NCI-H1105 treated with DMSO at 0.1 percent for 48 hours (cell line): Measurements from ENCODE around the gene CHTF8.
"Not testable (repeated sequence)": the region's sequence is repeated elsewhere in the genome, so short reads cannot be mapped to it uniquely, and the experiment has no call there.

Source experiments
- DNase-seq: peaks from one replicate; lab custom pipeline; 2025; lab: John Stamatoyannopoulos, UW

Gene CHTF8

DNA sequence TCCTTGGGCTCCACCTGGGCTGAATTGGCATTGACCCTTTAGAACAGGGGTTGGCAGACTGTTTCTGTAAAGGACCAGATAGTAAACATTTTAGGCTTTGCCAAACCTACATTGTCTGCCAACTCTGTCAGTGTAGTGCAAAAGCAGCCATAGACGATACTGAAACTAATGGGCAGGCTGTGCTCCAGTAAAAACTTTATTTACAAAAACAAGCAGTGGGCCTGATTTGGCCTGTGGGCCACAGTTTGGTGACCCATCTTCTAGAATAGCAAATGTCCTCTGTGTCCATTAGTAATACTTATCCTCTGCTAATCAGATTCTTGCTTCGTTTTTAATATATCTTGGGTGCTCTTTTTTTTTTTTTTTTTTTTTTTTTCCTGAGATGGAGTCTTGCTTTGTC lies 6.2 kb upstream of the CHTF8 start:
- no peak for DNase-seq

DNA sequence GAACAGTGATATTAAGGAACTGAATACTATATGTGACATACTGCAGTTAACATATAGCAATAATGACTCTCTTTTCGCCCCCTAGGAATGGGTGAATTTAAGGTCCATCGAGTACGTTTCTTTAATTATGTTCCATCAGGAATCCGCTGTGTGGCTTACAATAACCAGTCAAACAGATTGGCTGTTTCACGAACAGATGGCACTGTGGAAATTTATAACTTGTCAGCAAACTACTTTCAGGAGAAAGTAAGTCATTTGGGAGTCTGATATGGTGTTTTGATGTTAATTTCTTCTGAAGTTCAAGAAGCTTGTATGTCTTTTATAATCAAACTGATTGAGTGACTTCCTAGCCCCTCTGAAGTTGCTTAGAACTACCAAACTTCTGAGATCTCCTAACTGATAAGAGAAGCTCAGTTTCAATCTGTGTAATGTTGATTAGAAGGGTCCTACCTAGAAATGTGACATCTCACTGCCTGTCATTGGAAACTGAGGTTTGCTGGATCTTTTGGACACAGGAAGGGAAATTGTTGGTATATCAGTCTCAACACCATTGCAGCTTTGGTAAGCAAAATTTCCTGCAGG lies 1.1 kb upstream of the CHTF8 start:
- DNase-seq = no peak

DNA sequence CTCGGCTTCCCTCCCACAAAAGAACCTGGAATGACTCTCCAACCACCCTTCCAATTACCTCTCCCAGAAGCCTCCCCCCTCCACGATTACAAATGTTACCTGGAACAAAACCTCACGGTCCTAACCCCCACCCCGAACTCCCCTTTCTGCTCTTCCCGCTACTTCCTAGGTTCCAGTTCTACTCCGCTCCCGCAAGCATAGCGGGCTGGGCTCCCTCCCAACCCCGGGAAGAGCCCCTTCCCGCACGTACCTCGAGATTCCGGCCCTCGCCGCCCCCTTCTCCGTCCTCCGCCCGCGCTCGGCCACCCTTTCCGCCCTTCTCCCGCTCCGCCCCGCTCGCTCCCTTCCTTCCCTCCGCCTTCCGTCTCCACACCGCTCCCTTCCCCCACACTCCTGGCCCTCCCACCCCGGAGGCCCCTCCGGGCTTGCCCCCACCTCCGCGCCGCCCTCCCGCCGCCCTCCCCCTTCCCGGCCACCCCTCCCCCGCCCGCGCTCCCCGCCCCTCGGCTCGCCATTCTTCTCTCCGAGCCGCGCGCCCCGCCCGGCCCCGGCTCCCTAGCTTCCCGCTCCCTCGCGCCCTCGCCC lies 457 bp downstream of the CHTF8 start:
- peak; percentile 33 for DNase-seq

DNA sequence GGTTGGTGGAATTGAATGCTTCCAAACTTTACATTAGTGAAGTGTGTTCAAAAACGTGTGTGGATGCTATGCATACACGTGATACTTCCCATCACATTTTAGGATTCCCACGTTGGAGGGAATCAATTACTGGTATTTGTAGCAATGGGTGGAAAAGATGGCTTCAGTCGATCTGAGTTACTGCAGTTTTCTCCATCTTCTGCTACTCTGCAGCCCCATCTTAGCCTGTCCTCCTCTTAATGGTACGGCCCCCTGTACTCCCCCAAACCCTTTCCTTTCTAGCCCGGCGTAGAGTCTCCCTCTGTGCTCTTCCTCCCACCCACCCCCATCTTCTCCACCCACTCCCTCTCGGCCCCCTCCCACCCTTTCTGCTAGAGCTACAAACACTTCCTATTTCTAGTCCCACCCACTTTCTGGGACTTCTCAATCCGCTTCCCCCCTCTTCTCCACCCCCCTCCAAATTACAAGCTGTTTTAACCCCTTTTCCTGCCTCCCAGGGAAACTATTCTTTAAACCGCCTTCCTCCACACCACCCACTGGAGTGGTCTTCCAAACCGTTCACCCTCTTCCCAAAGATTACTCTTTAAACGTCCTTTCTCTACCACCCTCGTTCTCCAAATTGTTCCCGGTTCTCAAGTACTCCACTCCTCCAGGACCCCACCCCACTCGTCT lies 1.1 kb downstream of the CHTF8 start:
- peak; percentile 19 for DNase-seq

DNA sequence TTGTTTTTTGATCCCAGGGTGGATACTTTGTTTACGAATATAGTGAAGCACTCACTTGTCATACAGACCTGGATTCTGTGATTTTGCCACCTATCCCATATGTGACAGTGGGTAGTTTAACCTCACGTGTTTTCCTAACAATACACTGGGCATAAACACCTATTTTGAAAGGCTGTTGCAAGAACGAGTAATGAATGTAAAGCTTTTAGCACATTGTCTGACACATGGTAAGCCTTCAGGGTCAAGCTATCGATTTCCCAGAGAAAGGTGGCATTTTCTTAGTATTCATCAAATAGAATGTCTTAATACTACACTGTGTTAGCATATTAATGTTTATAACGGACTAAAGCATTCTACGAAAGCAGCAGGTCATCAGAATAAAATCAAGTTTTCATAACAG lies 1.9 kb downstream of the CHTF8 start:
- DNase-seq = no peak

DNA sequence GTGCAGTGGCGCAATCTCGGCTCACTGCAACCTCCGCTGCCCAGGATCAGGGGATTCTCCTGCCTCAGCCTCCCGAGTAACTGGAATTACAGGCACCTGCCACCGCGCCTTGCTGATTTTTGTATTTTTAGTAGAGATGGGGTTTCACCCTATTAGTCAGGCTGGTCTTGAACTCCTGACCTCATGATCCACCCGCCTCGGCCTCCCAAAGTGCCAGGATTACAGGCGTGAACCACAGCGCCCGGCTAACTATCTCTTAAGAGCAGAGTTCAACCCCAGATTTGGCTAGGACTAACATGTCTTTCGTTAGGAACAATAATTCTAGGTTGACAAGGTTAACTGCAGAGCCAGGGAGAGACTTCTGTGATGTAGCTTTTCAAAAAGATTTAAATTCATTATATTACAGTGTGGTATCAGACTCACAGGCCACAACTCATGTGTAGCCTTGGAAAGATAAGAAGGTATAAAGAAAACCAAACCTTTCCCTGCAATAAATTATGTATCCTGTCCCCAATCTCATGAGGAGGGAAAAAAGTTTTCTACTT lies 4.3 kb downstream of the CHTF8 start:
- no peak for DNase-seq

DNA sequence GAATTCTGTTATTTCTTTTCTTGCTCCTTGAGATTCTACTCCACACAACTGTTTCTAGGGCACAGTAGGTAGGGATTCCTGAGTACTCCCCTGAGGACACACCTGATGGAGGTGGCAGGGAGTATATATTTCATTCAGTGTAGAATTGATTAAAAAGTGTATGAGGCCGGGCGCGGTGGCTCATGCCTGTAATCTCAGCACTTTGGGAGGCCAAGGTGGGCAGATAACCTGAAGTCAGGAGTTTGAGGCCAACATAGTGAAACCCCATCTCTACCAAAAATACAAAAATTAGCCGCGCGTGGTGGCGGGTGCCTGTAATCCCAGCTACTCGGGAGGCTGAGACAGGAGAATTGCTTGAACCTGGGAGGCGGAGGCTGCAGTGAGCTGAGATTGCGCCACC lies 5.6 kb downstream of the CHTF8 start:
- DNase-seq = not testable (repeated sequence)

DNA sequence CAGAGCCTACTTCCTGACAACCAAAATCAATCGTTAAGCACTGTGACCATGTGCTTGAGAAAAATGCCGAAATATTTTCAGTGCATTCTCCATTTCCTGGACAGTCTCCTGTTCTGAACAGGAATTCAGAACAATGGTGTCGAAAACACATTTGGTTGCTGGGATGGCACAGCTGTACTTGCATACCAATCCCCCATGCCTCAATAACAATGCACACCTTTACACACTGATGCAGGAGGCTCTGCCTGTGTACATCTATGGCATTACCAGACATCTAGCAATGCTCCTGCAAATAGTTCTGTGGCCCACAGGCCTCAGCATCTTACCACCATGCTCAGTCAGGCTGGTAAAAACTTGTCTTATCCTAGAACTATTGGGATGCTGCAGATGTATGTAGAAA lies 6.2 kb downstream of the CHTF8 start:
- DNase-seq = no peak

DNA sequence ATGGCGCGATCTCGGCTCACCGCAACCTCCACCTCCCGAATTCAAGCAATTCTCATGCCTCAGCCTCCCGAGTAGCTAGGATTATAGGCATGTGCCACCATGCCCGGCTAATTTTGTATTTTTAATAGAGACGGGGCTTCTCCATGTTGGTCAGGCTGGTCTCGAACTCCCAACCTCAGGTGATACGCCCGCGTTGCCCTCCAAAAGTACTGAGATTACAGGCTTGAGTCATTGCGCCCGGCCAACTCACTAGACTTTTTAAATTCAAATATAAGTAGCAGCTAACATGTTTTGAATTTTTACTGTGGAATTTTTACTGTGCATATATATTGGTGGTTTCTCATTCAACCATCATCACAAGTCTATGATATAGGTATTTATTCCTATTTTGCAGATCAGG lies 7.4 kb downstream of the CHTF8 start:
- not testable (repeated sequence) for DNase-seq

DNA sequence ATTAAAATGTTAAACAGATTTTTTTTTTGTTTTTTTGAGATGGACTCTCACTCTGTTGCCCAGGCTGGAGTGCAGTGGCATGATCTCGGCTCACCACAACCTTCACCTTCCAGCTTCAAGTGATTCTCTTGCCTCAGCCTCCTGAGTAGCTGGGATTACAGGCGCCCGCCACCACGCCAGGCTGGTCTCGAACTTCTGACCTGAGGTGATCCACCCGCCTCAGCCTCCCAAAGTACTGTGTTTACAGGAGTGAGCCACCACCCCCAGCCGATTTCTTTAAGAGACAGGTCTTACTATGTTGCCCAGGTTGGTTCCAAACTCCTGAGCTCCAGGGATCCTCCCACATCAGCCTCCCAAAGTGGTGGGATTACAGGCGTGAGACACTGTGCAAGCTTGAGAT lies 8.0 kb downstream of the CHTF8 start:
- DNase-seq = not testable (repeated sequence)

DNA sequence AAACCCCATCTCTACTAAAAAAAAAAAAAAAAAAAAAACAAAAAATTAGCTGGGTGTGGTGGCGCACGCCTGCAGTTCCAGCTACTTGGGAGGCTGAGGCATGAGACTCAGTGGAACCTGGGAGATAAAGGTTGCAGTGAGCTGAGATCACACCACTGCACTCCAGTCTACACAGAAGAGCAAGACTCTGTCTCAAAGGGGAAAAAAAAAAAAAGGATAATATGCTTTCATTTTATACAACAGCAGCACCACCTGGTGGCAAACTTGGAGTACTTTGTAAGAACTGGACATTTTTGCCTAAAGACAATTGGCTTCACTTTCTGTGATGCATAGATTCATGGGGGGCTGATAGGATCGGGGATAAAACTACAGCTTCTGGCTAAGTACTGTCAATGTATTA lies 8.5 kb downstream of the CHTF8 start:
- DNase-seq = peak; percentile 9

DNA sequence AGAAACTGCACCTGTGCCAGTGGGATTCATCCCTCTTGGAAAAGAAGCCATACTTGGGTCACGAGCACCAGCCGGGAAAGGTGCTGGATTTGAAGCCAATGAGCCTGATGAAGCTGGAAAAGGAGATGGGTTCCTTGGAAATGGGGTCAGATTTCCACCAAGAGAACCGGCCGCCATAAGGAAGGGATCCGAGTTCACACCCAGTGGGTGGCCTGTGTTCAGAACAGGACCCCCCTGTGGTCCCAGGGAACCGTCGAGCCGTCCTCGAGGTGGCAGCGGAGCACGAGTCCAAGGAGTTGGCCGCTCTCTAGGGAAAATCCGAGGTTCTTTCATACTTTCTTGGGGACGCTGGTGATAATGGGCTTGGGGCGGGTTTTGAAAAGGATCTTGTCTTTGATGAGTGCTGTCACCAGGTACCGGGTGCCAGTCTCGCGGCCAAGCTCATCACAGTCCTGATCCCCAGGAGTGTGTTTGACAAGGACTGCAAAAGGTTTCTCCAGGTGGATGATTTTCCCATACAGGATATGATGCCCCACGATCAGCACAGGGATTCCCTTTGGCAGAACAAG lies 12.2 kb downstream of the CHTF8 start:
- no peak for DNase-seq

DNA sequence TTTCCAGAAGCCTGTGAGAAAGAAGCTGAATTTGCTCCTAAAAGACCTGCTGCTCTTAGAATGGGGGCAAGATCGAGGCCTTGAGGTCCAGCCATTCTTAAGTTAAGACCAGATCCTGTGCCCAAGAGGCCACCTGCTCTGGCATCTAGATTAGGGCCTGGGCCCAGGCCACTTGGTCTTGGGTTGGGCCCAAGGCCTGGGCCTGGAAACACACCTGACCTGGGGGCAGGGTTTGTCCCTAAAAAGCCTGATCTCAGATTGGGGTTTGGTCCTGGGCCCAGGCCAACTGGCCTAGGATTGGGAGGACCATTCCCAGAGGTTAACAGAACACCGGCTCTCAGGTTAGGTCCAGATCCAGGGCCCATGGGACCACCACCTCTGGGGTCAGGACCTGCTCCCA lies 12.9 kb downstream of the CHTF8 start:
- no peak for DNase-seq

DNA sequence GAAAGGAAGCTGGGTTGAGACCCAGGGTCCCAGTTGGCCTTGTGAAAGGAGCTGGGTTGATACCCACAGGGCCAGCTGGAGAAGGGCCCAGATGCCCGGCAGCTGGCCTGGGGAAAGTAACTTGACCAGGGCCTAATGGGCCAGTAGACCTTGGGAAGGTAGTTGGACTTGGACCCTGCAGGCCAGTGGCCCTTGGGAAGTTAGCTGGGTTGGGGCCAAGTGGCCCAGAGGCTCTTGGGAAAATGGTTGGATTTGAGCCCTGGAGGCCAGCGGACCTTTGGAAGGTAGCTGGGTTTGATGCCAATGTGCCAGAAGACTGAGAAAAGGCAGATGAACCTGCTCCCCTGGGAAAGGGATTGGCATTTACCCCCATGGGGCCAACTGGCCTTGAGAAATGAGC lies 13.4 kb downstream of the CHTF8 start:
- DNase-seq = no peak

DNA sequence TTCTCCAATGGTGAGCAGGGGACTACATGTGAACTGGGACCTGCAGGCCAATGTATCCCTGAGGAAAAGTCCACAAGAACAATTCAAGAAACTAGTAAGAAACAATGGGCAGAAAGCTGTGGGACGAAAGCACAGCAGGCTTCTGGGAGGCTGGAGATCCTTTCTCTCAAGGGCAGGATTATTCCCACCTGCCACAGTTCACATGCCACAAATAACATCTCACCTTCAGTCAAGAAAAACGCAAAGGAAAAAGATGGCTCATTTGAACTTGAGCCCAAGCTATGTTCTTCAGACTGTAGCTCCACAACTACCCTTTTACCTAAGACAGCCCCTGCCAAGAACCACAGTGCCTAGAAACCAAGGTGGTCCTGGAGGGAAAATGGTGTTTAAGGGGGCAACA lies 13.9 kb downstream of the CHTF8 start:
- no peak for DNase-seq

DNA sequence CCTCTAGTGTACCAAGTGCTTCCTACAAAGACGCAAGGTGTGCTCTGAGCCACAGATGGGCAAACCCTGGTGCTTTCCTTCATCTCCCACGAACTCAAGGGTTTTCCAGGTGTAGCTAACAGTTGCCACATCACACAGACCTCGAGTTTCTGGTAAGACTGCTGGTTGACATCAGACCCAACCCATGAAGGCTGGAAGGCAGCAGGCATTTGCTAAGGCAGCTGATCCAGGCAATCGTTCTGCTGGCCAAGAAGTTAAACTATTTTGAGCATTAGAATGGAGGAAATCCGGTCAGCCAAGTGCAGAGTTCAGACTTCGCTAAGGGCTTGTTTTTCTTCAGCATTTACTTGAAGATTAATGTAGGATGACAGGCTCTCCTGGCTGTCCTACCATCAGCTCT lies 15.5 kb downstream of the CHTF8 start:
- DNase-seq = no peak

DNA sequence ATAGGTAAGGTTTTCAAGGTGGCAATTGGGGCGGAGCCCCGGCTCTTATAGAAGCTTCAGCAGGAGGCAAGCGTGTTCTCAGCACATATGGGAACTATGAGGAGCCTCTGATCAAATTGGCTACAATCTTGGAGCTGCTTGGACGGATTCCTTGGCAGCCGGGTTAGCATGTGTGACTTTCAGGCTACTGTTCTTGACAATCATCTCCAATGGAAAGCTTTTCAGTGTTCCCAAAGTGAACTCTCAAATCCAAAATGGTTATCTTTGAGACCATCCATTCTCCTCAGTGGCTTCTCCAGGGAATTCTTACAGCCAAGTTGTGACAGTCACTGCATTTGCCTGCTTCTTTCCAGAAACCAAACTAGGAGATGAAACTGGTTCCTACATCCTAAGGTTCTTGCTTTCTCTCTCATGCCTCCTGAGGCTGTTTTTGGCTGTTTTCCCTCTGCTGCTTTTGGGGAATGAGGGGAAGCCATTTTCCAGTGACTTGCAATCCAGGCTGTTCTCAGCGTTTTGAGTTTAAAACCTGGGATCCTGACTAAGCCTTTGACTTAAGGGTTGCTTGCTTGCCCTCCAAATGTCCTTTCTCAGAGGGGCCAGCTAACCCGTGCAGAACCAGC lies 16.0 kb downstream of the CHTF8 start:
- no peak for DNase-seq

DNA sequence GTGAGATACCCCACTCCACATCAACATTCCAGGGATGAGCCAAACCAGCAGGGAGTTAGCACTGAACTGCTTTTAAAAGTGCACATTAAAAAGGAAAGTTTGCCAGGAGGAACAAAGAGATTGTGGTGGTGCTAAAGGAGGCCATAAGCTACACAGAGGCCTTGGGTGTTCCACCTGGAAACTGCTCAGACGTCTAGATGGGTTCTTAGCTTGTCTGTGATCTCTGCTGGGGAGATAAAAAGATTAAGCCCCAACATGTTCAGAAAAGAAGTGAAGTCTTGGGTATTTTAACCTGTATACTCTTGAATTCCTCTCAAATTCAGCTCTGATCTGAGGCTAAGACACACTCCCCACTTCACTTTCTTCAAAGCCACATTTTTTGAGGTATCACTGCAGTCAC lies 16.6 kb downstream of the CHTF8 start:
- DNase-seq = no peak

DNA sequence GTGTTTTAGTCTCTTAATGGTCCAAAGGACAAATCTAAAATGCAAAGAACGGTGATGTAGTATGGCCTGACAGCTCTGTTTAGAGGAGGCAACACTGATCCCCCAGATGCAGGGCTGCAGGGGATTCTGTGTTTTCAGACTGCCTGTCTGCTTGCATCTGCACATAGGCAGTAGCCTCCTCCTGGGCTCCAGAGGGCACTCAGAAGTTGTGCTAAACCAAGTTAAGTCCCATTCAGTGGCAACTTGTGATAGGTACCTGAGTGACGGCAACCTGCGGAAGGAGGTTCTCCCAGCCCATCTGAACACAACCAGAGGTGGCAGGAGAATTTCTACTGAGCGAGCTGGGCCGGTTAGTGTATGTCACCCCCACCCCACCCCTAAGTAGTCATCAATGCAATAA lies 17.0 kb downstream of the CHTF8 start:
- no peak for DNase-seq

DNA sequence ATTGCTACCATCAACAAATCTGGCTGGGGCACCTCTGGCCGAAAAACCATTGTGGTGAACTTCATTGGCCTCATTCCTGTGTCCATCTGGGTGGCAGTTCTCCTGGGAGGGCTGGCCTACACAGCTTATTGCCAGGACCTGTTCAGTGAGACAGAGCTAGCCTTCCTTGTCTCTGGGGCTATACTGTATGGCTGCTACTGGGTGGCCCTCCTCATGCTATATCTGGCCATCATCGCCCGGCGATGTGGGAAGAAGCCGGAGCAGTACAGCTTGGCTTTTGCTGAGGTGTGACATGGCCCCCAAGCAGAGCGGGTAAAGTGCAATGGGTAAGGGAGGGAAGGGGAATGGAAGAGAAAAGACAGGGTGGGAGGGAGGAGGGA lies 17.4 kb downstream of the CHTF8 start:
- DNase-seq = no peak

DNA sequence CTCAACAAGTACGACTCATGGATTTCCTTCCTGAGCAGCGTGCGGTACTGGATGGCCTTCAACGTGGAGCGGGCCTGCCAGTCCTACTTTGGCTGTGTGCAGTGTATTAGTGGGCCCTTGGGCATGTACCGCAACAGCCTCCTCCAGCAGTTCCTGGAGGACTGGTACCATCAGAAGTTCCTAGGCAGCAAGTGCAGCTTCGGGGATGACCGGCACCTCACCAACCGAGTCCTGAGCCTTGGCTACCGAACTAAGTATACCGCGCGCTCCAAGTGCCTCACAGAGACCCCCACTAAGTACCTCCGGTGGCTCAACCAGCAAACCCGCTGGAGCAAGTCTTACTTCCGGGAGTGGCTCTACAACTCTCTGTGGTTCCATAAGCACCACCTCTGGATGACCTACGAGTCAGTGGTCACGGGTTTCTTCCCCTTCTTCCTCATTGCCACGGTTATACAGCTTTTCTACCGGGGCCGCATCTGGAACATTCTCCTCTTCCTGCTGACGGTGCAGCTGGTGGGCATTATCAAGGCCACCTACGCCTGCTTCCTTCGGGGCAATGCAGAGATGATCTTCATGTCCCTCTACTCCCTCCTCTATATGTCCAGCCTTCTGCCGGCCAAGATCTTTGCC lies 17.9 kb downstream of the CHTF8 start:
- DNase-seq = no peak

DNA sequence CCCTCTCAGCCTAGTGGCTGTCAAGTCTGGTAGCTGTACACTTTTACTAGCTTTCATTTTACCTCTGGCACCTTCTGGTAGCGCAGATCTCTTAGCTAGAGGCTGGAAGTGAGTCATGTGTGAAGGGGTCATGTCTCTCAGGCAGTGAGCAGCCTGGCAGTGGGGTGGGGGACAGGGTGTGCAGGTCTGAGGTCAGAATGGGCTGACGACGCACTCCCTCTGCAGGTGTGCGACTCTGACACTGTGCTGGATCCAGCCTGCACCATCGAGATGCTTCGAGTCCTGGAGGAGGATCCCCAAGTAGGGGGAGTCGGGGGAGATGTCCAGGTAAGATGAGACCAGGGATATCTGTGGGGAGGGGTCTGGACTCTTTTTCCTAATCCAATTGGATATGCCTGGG lies 19.2 kb downstream of the CHTF8 start:
- DNase-seq = no peak
